ENCODE results near the gene ZBTB34. TPM values are rescaled to one million over a fixed set of nuclear protein-coding genes. Genes with fewer than 3 reads are reported as not detected.
A peak's percentile ranks its signal among the peaks of the same experiment; 100 is the strongest.
"Not testable (repeated sequence)": the region's sequence is repeated elsewhere in the genome, so short reads cannot be mapped to it uniquely, and the experiment has no call there.

Gene ZBTB34
- polyA plus RNA-seq, 3 donors, result 3.2 to 15.3 (median 3.6) TPM

DNA sequence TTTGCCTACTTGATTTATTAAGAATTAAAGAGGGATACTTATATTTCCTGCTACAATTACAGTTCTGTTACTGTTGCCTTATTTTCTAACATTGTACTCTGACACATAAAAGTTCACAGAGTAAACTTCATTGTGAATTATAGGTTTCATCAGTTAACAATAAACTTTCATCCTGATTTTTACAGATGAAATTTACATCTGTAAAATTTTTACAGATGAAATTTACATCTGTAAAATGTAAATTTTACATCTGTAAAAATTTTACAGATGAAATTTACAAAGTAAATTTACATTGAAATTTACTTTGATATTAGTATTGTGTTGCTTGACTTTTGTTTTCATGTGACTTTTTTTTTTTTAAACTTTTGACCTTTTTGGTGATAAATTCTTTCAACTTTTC is 46.3 kb upstream of the ZBTB34 start:
- peaks cover 0 to 7% of the 10 kb centered on the region in 2 donors for H3K4me1 ChIP-seq (ENCODE audit: control insufficient read depth in 1 of 2, insufficient read depth in 2 of 2, low read length in 2 of 2)
- DNase-seq, result no peak
- Mint-ChIP-seq H3K9me3 (peaks cover 25 to 37% (median 36%) of the 10 kb centered on the region in 7 donors), H3K36me3 (peaks cover 70 to 95% of the 10 kb centered on the region in 2 donors), H3K27ac (peak overlapping the region in 2 of 7 donors; percentile 35 to 36), H3K4me1 (peaks cover 6% of the 10 kb centered on the region), H3K4me3 (no peak overlapping the region), H3K27me3 (ENCODE audit: low read depth in 3 of 3) (no peaks in the 10 kb centered on the region)
- no peak overlapping the region for H3K4me2 ChIP-seq (replicated peaks; ENCODE audit: extremely low read depth, low read length, poor library complexity, severe bottlenecking)
- H3K79me2 ChIP-seq (ENCODE audit: insufficient read depth, low read length), result peaks cover 96% of the 10 kb centered on the region
- TF ChIP-seq, protein P1, sequence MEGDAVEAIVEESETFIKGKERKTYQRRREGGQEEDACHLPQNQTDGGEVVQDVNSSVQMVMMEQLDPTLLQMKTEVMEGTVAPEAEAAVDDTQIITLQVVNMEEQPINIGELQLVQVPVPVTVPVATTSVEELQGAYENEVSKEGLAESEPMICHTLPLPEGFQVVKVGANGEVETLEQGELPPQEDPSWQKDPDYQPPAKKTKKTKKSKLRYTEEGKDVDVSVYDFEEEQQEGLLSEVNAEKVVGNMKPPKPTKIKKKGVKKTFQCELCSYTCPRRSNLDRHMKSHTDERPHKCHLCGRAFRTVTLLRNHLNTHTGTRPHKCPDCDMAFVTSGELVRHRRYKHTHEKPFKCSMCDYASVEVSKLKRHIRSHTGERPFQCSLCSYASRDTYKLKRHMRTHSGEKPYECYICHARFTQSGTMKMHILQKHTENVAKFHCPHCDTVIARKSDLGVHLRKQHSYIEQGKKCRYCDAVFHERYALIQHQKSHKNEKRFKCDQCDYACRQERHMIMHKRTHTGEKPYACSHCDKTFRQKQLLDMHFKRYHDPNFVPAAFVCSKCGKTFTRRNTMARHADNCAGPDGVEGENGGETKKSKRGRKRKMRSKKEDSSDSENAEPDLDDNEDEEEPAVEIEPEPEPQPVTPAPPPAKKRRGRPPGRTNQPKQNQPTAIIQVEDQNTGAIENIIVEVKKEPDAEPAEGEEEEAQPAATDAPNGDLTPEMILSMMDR (IDR thresholded peaks at IDR 0.05), result no peak
- H3K27ac ChIP-seq (ENCODE audit: low read depth in 1 of 2, low read length in 2 of 2), result no peak overlapping the region
- H4K20me1 ChIP-seq (ENCODE audit: insufficient read depth, low read length), result peaks cover 72% of the 10 kb centered on the region
- H3K27me3 ChIP-seq (ENCODE audit: control insufficient read depth in 2 of 2, insufficient read depth in 2 of 2, low read length in 2 of 2), result no peaks in the 10 kb centered on the region
- no peak overlapping the region for H3K9ac ChIP-seq (ENCODE audit: insufficient read depth, low read length, poor library complexity, severe bottlenecking)
- no peak overlapping the region for H3K4me3 ChIP-seq (replicated peaks in 1 of 3; ENCODE audit: low read depth in 2 of 3, low read length in 3 of 3)
- intact Hi-C loops (cut with micrococcal nuclease), result no loop called here
- H3K36me3 ChIP-seq (replicated peaks in 1 of 2; ENCODE audit: control insufficient read depth in 1 of 2, insufficient read depth in 2 of 2, low read length in 2 of 2), result peaks cover 40 to 94% of the 10 kb centered on the region in 2 donors
- H2AFZ ChIP-seq (ENCODE audit: insufficient read depth, low read depth, low read length, poor library complexity, severe bottlenecking), result no peak overlapping the region
- H3K9me3 ChIP-seq (replicated peaks in 1 of 2; ENCODE audit: control insufficient read depth in 1 of 2, insufficient read depth in 1 of 2, low read length in 2 of 2), result peaks cover 25% of the 10 kb centered on the region in 2 donors

- DNase-seq; H3K4me3 ChIP-seq (replicated peaks in 1 of 3; ENCODE audit: low read depth in 2 of 3, low read length in 3 of 3); H3K27me3 Mint-ChIP-seq (ENCODE audit: low read depth in 3 of 3); H2AFZ ChIP-seq (ENCODE audit: insufficient read depth, low read depth, low read length, poor library complexity, severe bottlenecking); H3K4me3 Mint-ChIP-seq; H3K27ac Mint-ChIP-seq; H3K9ac ChIP-seq (ENCODE audit: insufficient read depth, low read length, poor library complexity, severe bottlenecking); H3K27ac ChIP-seq (ENCODE audit: low read depth in 1 of 2, low read length in 2 of 2); H3K27me3 ChIP-seq (ENCODE audit: control insufficient read depth in 2 of 2, insufficient read depth in 2 of 2, low read length in 2 of 2); intact Hi-C loops (cut with micrococcal nuclease); H3K4me2 ChIP-seq (replicated peaks; ENCODE audit: extremely low read depth, low read length, poor library complexity, severe bottlenecking); H3K4me1 ChIP-seq (ENCODE audit: control insufficient read depth in 1 of 2, insufficient read depth in 2 of 2, low read length in 2 of 2): not testable (repeated sequence)
- H3K4me1 Mint-ChIP-seq, result peaks cover 11% of the 10 kb centered on the region
- H4K20me1 ChIP-seq (ENCODE audit: insufficient read depth, low read length), result peaks cover 66% of the 10 kb centered on the region
- H3K36me3 Mint-ChIP-seq, result peaks cover 71 to 85% of the 10 kb centered on the region in 2 donors
- no CpG with 5 or more reads among the region's 7 CpGs for WGBS (ENCODE audit: insufficient coverage)
- H3K36me3 ChIP-seq (replicated peaks in 1 of 2; ENCODE audit: control insufficient read depth in 1 of 2, insufficient read depth in 2 of 2, low read length in 2 of 2), result peaks cover 34 to 90% of the 10 kb centered on the region in 2 donors
- peaks cover 82% of the 10 kb centered on the region for H3K79me2 ChIP-seq (ENCODE audit: insufficient read depth, low read length)
- peaks cover 25% of the 10 kb centered on the region in 2 donors for H3K9me3 ChIP-seq (replicated peaks in 1 of 2; ENCODE audit: control insufficient read depth in 1 of 2, insufficient read depth in 1 of 2, low read length in 2 of 2)
- peaks cover 32 to 43% (median 37%) of the 10 kb centered on the region in 7 donors for H3K9me3 Mint-ChIP-seq
Measured at GRCh38 chr9:126817615-126818014, 42.8 kb upstream of the ZBTB34 start.
